T-helper 1 cell treated with Interleukin-12 subunit alpha and Interleukin-12 subunit beta and Interleukin-4 antibody, amounts not matched to agents 30 μg/mL and 1 μg/mL, for 36 hours (primary cell): ENCODE results near the gene ZNF300.

Experiments
- H3K27ac Mint-ChIP-seq: one replicate; pipeline ENCODE4 v1.8.0; 2021; ENCODE audit warnings: mild to moderate bottlenecking, mixed read lengths
- H3K27me3 Mint-ChIP-seq: one replicate; pipeline ENCODE4 v1.8.0; 2021; ENCODE audit warnings: low read depth, mixed read lengths
- H3K36me3 Mint-ChIP-seq: one replicate; pipeline ENCODE4 v1.8.0; 2021; ENCODE audit warnings: low read depth, mixed read lengths
- H3K4me1 Mint-ChIP-seq: one replicate; pipeline ENCODE4 v1.8.0; 2021; ENCODE audit warnings: low read depth, mixed read lengths
- H3K4me3 Mint-ChIP-seq: one replicate; pipeline ENCODE4 v1.8.0; 2021; ENCODE audit warnings: mild to moderate bottlenecking, moderate library complexity, mixed read lengths
- H3K9me3 Mint-ChIP-seq: one replicate; pipeline ENCODE4 v1.8.0; 2021; ENCODE audit warnings: mixed read lengths

ZNF300 gene

DNA sequence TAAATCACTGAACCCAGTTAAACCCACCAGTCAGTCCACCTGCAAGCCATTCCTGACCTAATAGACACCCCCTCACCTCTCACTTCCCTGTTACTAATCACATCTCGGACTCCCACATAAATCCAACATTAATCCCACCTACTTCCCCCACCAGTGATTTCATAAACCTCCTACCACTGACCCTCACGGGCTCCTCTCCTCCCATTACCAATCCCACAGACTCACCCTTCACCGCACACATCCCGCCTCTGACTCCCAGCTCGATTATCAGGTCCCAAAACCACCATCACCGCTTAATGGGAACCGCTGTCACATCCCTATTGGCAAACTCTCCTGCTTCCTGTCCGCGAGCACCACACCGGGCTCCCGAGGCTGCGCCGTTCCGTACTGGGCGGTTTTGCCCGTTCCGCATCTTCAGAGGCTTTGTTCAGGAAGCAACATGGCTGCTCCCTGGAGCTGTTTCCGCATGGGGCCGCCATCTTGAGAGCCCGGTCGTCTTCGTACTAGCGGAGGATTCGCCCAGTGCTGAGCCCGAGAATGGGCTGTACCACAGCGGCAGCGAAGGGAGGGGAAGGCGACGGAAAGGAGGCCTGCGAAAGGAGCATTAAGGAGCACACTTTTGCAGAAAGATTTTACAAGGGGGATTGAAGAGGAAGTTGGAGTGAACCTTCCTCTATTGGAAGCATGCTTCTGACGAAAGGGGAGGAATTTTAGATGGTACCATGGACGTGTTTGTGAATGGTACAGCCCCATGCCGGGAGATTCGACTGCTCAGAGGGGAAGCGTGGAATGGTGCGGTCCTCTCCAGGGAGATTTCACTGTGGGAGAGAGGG is at the start of gene ZNF300:
ZNF300 (minus strand) TSS at position 502 of the 833 bp plus-strand sequence. CDS start 1,825 bp downstream, outside the sequence.
- H3K4me1 Mint-ChIP-seq = no peaks in the 10 kb centered on the region
- peaks cover 60% of the 10 kb centered on the region for H3K9me3 Mint-ChIP-seq
- H3K27me3 Mint-ChIP-seq = no peaks in the 10 kb centered on the region
- peaks cover 8% of the 10 kb centered on the region for H3K36me3 Mint-ChIP-seq
- H3K27ac Mint-ChIP-seq = peak within 1 kb of the TSS; percentile 76
- peak within 1 kb of the TSS; percentile 81 for H3K4me3 Mint-ChIP-seq

DNA sequence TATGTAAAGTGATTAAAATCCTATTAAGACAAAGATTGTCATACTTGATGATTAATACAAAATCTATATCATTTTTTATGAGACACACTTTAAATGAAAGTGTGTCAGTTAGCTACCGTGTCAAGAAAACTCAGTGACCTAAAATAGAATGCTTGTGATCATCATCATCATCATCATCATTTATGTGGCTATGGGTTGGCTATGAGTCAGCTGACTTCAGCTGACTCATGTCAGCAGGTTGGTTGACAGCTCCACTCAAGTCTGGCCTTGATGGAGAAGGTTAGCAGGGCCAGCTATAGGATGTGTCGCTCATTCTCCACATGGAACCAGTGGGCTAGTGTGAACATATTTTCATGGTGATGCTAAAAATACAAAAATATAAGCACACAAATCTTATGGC is 43.8 kb upstream of the ZNF300 start:
- H3K4me3 Mint-ChIP-seq = no peak overlapping the region
- H3K4me1 Mint-ChIP-seq = no peaks in the 10 kb centered on the region
- no peaks in the 10 kb centered on the region for H3K27me3 Mint-ChIP-seq

DNA sequence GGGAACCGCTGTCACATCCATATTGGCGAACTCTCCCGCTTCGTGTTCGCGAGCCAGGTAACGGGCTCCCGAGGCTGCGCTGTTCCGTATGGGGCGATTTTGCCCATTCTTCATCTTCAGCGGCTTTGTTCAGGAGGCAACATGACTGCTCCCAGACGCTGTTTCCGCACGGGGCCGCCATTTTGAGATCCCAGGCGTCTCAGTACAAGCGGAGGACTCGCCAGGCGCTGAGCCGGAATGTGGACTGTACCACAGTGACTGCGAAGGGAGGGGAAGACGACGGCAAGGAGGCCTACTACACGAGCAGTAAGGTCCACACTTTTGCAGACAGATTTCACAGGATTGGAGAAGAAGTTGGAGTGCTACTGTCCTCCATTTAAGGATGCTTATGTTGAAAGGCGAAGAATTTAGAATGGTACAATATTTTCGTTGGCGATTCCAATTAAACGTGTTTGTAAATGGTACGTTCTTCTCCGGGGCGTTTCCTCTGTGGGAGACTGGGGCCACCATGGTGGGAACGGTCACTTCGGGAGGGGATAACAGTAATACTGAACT is 41.6 kb upstream of the ZNF300 start:
- Mint-ChIP-seq H3K4me1 (no peaks in the 10 kb centered on the region), H3K27me3 (no peaks in the 10 kb centered on the region), H3K27ac (no peak overlapping the region), H3K9me3 (peaks cover 76% of the 10 kb centered on the region), H3K4me3 (no peak overlapping the region), H3K36me3 (no peaks in the 10 kb centered on the region)

More for the DNA sequence above, 43.8 kb upstream of the ZNF300 start:
- peaks cover 84% of the 10 kb centered on the region for H3K9me3 Mint-ChIP-seq
- H3K27ac Mint-ChIP-seq = no peak overlapping the region
- no peaks in the 10 kb centered on the region for H3K36me3 Mint-ChIP-seq

DNA sequence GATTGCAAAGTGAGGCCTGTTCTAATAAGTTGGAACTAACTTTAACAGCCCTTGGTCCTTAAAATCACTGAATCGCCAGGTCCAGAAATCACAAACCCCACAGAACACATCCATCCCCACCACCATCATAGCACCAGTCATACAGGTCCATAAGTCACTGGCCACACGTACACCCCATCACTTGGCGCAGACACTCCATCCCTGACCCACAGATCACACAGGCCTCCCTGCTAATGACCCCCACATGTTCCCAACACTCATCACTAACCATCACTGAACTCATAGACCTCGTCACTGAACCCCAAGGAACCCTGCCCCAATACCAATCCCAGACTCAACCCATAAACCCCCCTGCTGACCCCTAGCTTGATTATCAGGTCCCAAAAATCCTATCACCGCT is 41.2 kb upstream of the ZNF300 start:
- H3K4me1 Mint-ChIP-seq = no peaks in the 10 kb centered on the region
- H3K27me3 Mint-ChIP-seq = no peaks in the 10 kb centered on the region
- no peaks in the 10 kb centered on the region for H3K36me3 Mint-ChIP-seq
- peaks cover 78% of the 10 kb centered on the region for H3K9me3 Mint-ChIP-seq
- H3K4me3 Mint-ChIP-seq = no peak overlapping the region
- H3K27ac Mint-ChIP-seq = no peak overlapping the region

DNA sequence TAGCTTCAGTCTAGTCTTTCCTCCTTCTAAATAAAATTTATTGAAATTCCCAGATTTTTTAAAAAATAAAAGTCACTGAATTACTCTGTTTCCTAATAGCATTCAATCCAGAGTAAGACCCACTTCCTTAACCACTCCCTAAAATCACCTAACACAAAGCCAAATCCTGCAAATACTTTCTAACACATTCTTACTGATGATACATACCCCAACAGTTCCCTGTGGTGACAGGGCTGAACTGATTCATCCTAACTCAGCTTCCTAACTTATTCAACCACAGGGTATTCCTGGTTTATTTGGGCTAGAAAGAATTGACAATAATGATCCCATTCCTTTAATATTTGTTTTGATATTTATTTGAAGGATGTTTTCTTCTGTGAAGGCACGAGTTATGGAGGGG is 40.7 kb upstream of the ZNF300 start:
- no peak overlapping the region for H3K4me3 Mint-ChIP-seq
- no peak overlapping the region for H3K27ac Mint-ChIP-seq
- peaks cover 78% of the 10 kb centered on the region for H3K9me3 Mint-ChIP-seq
- no peaks in the 10 kb centered on the region for H3K4me1 Mint-ChIP-seq
- H3K36me3 Mint-ChIP-seq = no peaks in the 10 kb centered on the region
- no peaks in the 10 kb centered on the region for H3K27me3 Mint-ChIP-seq

DNA sequence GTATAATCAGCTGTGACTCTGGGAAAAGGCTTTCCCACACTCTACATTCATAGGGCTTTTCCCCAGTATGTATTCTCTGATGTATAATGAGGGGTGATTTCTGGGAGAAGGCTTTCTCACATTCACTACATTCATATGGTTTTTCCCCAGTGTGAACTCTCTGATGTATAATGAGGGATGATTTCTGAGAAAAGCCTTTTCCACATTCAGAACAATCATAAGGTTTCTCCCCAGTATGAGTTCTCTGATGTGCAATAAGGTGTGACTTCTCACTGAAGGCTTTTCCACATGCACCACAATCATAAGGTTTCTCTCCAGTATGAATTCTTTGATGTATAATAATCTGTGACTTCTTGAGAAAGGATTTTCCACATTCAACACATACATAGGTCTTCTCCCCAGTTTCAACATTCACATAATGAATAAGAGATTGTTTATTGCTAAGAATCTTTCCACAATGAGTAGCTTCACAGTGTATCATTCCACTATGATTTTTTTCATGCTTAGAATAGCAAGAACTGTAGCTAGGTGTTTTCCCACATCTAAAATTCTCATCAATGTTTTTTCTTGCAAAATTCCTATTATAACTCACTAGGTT is 26.7 kb upstream of the ZNF300 start:
- H3K27me3 Mint-ChIP-seq = no peaks in the 10 kb centered on the region
- H3K36me3 Mint-ChIP-seq = peaks cover 4% of the 10 kb centered on the region
- H3K9me3 Mint-ChIP-seq = peaks cover 84% of the 10 kb centered on the region
- H3K4me3 Mint-ChIP-seq = no peak overlapping the region
- no peak overlapping the region for H3K27ac Mint-ChIP-seq
- H3K4me1 Mint-ChIP-seq = no peaks in the 10 kb centered on the region

DNA sequence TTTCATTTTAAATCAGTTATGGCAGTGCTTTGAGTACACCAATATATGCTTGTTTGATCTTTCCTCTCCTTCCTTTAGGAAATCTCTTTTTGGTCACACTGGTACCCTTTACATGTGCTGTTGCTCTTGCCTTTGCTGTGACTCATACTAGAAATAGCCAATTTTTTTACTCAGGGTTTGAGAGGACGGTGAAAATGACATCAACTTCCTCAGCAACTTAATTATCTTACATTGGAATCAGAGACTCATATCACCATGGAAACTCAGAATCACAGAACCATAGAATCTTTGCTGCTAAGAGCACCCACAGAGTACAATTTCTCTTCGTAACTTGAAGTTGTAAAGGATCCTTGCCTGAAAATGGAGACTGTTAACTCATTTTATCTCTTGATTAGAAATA is 13.8 kb upstream of the ZNF300 start:
- Mint-ChIP-seq H3K4me3 (no peak overlapping the region), H3K27me3 (no peaks in the 10 kb centered on the region), H3K36me3 (no peaks in the 10 kb centered on the region), H3K27ac (no peak overlapping the region), H3K4me1 (no peaks in the 10 kb centered on the region), H3K9me3 (peaks cover 61% of the 10 kb centered on the region)

DNA sequence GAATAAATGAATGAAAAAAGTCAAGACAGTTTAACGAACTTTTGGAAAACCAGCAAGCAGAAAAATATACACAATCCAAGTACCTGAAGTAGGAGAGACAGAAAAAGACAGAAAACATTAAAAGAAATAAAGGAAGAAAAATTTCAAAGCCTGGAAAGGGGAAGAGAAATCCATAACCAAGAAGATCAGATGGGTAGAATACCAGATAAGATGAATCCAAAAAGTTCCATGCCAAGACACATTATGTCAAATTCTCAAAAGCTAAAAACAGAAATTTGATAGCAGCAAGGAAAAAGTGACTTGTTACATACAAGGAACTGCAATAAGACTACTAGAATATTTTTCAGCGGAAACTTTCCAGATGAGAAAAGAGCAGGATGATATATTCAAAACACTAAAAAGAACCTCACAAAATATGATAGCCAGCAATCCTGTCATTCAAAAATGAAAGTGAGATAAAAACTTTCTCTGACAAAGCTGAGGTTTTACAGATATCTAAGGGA is 7.6 kb upstream of the ZNF300 start:
- Mint-ChIP-seq H3K27ac (no peak overlapping the region), H3K27me3 (no peaks in the 10 kb centered on the region), H3K9me3 (peaks cover 58% of the 10 kb centered on the region), H3K4me1 (no peaks in the 10 kb centered on the region), H3K4me3 (no peak overlapping the region), H3K36me3 (no peaks in the 10 kb centered on the region)

DNA sequence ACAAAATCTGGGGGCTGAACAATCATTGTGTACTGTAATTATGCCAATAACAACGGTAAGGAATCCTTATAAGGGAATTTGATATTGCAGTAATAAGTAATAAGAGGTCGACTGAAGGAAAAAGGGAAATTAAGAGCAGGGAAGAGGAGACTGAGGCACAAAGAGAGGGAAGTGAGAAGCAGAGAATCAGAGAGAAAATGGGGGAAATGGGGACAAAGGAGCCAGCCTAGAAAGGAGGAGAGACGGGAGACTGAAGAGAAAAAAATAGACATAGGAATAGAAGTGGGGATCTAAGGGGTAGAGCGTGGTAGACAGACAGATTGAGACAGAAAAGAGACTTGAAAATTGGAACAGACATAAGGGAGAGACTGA is 518 bp upstream of the ZNF300 start:
- no peak overlapping the region for H3K4me3 Mint-ChIP-seq
- no peaks in the 10 kb centered on the region for H3K4me1 Mint-ChIP-seq
- no peaks in the 10 kb centered on the region for H3K27me3 Mint-ChIP-seq
- peaks cover 8% of the 10 kb centered on the region for H3K36me3 Mint-ChIP-seq
- H3K9me3 Mint-ChIP-seq = peaks cover 60% of the 10 kb centered on the region
- no peak overlapping the region for H3K27ac Mint-ChIP-seq

DNA sequence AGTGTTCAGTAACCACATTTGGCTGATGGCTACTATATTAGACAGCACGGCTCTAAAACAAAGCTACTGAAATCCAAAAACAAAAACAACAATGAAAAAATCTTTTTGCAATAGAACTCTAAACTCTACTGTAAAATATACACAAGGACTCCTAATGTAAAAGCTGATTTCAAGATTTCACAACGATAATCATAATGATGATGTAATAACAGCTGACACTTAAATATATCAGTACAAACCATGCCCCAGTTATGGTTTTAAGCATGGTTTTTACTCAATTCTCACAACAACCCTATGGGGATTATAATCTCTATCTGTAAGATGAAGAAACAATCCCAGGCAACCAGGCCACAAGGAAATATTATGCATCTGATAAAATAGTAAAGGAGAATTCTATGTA is 3.3 kb downstream of the ZNF300 start:
- Mint-ChIP-seq H3K4me3 (no peak overlapping the region), H3K4me1 (no peaks in the 10 kb centered on the region), H3K9me3 (peaks cover 74% of the 10 kb centered on the region), H3K36me3 (peaks cover 12% of the 10 kb centered on the region), H3K27me3 (no peaks in the 10 kb centered on the region), H3K27ac (no peak overlapping the region)

DNA sequence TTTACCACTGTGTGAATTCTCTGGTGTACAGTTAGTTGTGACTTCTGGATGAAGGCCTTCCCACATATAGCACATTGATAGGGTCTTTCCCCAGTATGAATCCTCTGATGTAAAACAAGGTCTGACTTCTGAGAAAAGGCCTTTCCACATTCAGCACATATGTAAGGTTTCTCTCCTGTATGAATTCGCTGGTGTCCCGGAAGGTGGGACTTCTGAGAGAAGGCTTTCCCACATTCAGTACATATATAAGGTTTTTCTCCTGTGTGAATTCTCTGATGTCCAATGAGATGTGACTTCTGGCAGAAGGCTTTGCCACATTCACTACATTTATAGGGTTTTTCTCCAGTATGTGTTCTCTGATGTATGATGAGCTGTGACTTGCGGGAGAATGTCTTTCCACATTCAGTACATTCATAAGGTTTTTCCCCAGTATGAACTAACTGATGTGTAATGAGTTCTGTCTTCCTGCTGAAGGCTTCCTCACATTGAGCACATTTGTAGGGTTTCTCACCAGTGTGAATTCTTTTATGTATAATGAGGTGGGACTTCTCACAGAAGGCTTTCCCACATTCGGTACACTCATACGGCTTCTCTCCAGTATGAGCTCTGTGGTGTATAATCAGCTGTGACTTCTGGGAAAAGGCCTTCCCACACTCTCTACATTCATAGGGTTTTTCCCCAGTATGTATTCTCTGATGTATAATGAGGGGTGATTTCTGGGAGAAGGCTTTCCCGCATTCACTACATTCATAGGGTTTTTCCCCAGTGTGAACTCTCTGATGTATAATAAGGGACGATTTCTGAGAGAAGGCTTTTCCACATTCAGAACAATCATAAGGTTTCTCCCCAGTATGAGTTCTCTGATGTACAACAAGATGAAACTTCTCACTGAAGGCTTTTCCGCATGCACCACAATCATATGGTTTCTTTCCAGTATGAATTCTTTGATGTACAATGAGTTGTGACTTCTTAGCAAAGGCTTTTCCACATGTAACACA is 9.1 kb downstream of the ZNF300 start:
- Mint-ChIP-seq H3K27me3 (no peaks in the 10 kb centered on the region), H3K36me3 (peaks cover 10% of the 10 kb centered on the region), H3K27ac (no peak overlapping the region), H3K4me1 (no peaks in the 10 kb centered on the region), H3K4me3 (no peak overlapping the region), H3K9me3 (peaks cover 76% of the 10 kb centered on the region)

DNA sequence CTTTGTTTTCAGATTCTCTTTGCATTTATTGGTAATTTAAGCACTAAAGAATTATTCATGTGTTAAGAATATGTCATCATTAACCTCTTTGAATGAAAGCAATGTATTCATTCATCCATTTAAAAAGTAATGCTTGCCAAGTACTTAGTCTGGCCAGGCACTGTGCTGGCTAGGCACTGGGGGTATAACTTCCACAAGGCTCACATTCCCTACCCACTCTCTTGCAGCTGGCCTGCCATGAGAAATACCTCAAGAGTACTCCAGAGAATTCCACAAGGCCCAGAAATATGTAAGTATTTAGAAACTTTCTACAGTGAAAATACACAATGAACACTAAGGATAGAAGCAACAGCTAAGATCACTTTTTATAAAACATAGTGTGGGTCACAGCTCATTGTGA is 25.4 kb downstream of the ZNF300 start:
- H3K27ac Mint-ChIP-seq = no peak overlapping the region
- peaks cover 44% of the 10 kb centered on the region for H3K9me3 Mint-ChIP-seq
- H3K4me1 Mint-ChIP-seq = no peaks in the 10 kb centered on the region
- no peaks in the 10 kb centered on the region for H3K36me3 Mint-ChIP-seq
- no peak overlapping the region for H3K4me3 Mint-ChIP-seq
- no peaks in the 10 kb centered on the region for H3K27me3 Mint-ChIP-seq

DNA sequence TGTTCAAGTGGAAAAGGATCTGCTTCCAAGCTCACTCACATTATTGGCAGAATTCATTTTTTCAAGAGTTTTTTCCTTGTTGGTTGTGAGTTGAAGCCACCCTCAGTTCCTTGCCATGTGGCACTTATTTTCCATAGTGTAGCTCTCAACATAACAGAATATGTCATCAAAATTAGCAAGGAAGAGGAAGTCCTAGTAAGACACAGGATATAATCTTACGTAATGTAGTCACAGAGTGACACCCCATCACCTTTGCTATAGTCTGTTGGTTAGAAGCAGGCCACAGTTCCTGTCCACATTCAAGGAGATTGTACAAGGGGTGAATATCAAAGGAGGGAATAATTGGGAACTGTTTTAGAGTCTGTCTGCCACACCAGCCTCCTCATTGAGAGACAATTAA is 42.7 kb downstream of the ZNF300 start:
- Mint-ChIP-seq H3K4me1 (no peaks in the 10 kb centered on the region), H3K27ac (no peak overlapping the region), H3K4me3 (no peak overlapping the region), H3K36me3 (no peaks in the 10 kb centered on the region), H3K27me3 (no peaks in the 10 kb centered on the region), H3K9me3 (peaks cover 37% of the 10 kb centered on the region)

DNA sequence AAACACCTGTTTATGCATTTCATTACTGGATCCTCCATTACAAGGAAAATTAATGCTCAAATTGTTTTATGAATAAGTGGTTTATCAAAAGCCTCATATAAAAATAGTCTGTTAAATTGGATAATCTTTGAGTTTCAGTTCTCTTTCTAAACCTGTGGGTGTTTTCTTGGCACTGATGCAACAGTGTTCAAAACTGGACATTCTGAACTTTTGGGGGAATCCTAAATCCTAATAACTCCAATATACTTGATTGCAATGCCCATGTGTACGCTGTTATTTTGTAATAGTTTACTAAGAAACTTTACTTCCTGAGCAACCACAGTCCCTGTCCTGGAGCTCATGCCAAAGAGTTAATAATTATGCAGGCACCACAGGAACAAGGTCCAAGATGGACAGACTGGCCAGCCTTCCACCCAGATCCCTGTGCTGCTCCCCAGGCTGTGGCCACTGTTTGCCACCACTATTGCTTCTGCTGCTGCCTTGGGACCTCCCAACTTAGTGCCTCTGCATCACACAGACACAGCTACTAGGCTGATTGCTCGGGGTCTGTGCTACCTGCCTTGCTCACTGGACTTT is 44.4 kb downstream of the ZNF300 start:
- H3K36me3 Mint-ChIP-seq = no peaks in the 10 kb centered on the region
- no peak overlapping the region for H3K27ac Mint-ChIP-seq
- no peak overlapping the region for H3K4me3 Mint-ChIP-seq
- H3K9me3 Mint-ChIP-seq = peaks cover 34% of the 10 kb centered on the region
- no peaks in the 10 kb centered on the region for H3K27me3 Mint-ChIP-seq
- no peaks in the 10 kb centered on the region for H3K4me1 Mint-ChIP-seq
